ENCODE data around the gene RORC.
"Not testable (repeated sequence)": the region's sequence is repeated elsewhere in the genome, so short reads cannot be mapped to it uniquely, and the experiment has no call there.

RORC gene

DNA sequence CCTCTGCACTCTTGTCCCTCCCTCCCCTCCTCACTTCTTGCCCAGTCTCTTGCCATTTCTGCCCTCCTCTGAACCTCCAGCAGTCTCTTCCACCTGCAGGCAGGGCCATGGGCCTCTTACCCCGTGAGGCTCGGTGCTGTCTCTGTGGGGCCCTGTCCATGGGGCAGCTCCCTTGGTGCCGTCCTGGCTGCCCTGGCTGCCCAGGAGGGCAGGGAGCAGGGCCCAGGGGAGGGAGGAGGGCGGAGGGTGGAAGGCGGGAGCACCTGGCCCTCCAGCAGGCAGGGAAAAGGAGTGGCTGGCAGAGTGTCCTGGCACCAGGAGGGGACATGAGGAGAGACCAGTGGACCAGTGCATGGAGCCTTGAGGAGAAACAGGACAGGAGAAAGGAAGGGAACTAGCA lies at the start of gene RORC:
RORC (minus strand) TSS at position 198 of the 400 bp plus-strand sequence; CDS start at position 160, 38 bp downstream.
- no peak for DNase-seq

DNA sequence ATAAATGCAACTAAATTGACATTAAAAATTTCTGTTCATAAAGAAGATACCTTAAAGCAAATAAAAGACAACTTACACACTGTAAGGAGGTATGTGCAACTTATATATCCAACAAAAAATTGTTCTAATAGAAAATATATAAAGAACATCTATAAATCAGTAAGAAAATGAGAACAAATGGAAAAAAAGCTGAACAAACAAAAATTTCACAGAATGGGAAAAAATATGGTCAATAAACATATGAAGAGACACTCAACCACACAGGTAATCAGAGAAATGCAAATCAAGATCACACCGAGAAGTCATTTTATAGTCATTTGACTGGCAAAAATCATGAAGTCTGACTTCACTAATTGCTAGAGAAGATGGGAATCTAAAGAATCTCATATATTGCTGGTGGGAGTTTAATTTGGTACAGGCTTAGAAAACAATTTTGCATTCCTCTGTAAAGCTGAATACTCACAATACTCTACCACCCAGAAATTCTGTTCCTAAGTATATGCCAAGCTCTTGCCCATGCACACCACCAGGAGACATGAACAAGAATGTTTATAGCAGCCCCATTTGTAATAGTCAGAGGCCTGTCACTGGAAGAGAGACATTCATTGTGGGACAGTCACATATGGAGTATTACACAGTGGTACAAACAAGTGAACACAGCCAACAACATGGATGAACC lies 44.0 kb upstream of the RORC start:
- DNase-seq: no peak

DNA sequence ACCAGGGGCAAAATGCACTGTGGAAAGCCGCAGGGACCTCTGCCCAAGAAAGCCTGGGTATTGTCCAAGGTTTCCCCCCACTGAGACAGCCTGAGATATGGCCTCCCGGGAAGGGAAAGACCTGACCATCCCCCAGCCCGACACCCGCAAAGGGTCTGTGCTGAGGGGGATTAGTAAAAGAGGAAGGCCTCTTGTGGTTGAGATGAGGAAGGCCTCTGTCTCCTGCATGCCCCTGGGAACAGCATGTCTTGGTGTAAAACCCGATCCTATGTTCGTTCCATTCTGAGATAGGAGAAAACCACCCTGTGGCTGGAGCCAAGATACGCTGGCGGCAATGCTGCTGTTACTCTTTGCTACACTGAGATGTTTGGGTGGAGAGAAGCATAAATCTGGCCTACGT lies 41.2 kb upstream of the RORC start:
- not testable (repeated sequence) for DNase-seq

DNA sequence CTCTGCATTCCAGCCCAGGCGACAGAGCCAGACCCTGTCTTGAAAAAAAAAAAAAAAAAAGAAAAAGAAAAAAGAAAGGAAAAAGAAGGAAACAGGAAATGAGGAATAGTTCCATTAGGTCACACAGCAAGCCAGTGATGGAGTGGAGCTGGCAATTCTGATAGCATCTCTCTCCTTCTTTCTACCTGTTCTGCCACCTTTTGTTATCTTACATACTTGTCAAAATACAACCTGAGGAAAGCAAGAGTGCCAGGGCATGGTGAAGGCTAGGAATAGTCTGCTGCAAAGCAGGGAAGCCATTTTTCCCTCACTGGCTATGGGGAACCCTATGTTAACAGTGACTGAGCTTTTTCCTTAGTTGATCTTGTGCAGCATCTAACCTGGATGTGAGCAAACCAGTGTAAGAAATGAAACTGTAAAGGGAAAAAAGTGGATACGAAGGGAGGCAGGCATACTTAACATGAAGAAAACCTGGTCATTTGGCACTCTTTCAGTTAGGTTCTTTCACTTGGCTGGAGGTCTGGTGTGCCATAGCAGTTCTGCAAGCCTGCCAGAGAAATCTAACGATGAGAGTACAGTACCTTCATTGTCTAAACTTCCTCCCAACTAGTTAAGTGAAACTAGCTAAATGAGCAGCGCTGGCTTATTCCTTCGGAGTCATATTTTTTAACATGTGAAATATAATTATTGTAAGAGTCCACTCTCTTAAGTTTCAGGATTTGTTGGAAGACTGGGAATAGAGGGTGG lies 39.9 kb upstream of the RORC start:
- no peak for DNase-seq

DNA sequence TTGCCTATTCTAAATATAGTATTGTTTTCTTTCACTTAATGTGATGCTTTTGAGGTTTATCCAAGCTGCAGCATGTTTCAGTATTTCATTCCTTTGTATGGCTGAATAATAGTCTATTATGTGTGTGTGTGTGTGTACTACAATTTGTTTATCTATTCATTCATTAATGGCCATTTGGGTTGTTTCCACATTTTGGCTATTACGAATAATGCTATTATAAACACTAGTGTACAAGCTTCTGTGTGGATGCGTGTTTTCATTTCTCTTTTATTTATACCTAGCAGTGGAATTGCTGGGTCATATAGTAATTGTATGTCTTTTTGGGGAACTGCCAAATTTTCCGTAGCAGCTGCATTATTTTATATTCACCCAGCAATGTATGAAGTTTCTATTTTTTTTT lies 36.9 kb upstream of the RORC start:
- DNase-seq: no peak

DNA sequence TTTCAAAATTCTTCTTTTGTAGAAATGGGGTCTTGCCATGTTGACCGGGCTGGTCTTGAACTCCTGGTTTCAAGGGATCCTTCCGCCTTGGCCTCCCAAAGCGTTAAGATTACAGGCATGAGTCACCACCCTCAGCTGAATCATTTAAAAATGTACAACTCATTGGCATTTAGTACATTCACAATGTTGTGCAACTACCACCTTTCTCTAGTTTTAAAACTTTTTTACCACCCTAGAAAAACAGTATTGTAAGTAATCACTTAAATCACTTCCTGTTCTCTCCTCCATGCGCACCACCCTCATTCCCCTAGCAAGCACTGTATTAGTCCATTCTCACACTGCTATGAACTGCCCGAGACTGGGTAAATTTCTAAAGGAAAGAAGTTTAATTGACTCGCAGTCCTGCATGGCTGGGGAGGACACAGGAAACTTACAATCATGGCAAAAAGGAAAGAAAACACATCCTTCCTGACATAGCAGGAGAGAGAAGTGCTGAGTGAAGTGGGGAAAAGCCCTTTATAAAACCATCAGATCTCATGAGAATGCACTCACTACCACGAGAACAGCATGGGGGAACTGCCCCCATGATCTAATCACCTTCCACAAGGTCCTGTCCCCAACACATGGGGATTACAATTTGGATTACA lies 36.3 kb upstream of the RORC start:
- peak in 1 of 2 donors; percentile 21 for DNase-seq

DNA sequence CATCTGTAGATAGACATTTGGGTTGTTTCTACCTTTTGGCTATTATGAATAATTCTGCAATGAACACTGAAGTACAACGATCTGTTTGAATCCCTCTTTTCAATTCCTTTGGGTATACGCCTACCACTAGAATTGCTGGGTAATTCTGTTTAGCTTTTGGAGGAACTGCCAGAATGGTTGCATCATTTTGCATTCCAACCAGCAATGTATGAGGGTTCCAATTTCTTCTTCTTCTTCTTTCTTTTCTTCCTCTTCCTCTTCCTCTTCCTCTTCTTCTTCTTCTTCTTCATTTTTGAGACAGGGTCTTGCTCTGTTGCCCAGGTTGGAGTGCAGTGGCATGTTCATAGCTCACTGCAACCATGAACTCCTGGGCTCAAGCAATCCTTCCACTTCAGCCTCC lies 35.7 kb upstream of the RORC start:
- DNase-seq: no peak

DNA sequence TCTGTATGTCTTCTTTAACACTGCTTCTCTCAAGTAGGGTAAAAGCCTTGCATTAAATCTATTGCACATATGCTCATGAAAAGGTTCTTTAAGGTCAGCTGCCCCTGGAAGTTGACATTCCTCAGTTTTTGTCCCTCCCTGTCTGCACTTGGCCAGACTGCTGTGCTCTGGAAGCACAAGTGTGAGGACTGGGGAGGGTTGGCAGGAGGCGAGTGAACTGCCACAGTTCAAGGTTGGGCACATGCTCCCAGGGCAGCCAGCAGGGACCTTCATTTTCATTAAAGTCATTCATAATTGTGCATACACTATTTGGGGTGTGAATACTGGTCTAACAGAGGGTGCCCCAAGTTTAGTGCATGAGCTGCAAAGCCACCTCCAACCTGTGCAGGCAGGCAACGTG lies 32.8 kb upstream of the RORC start:
- no peak for DNase-seq

DNA sequence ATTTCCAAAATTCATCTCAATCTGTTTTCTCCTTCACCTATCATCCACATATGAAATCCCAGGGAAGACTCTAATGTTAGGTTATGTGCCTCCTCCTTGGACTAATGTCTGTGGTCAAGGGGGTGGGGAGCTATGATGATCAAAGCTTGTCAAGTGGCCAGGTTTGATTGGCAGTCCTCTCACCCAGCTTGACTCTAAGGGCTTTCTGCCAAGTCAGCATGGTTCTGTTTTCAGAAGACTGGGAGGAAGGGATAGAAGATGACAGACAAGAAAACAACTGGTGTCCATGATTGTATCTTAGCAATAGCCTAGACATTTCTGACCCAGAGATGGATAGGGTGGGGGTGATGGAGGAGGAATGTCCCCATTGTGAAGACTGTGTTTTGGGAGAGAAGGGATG lies 31.0 kb upstream of the RORC start:
- DNase-seq: no peak

DNA sequence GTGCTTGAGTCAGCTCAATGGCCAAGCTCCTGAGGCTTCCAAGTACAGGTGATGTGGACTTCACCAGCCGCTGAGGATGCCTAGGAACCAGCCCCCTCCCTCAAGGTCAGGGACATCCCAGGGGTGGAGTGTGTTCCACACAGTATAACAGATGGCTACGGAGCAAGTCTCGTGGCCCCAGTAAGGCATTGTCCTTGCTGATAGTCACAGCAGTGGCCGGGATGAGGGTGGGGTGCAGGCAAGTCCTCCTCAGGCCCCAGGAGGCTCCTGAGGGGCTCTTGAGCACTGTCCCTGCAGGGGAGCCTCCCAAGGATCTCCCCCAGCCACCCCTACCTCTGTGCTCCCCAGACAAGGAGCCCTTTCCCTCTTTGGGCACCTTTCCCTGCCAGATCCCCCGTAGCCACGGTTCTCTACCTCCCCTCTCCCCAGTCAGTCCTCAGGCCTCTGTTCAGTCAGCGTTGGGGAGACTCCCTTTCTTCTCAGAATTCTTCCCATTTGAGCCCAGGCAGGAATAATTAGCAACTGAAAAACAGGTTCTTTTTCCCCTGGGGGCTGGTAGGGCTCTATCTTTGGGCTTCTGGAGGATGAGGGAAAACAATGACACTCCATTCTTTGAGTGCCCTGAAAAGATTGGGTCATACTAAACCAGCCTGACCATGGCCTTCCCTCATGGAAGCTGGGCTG lies 29.0 kb upstream of the RORC start:
- DNase-seq: no peak

DNA sequence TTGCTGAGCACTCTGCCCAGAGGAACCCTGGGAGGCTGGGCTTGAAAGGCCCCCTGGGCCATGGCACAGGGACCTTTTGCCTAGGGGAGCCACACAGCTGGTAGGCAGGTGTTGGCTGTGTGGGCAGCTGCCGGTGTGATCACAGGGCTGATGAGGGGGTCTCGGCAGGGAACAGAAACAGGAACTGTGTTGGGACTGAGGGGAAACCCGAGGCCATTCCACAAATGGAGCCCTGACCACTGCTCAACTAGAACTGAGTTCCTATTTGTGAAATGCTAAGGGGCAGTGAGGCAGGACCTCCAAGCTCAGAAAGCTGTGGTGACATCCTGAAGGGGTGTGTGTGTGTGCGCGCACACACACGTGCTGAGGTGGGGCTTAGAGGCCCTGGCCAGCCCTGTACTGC lies 28.3 kb upstream of the RORC start:
- DNase-seq: no peak

DNA sequence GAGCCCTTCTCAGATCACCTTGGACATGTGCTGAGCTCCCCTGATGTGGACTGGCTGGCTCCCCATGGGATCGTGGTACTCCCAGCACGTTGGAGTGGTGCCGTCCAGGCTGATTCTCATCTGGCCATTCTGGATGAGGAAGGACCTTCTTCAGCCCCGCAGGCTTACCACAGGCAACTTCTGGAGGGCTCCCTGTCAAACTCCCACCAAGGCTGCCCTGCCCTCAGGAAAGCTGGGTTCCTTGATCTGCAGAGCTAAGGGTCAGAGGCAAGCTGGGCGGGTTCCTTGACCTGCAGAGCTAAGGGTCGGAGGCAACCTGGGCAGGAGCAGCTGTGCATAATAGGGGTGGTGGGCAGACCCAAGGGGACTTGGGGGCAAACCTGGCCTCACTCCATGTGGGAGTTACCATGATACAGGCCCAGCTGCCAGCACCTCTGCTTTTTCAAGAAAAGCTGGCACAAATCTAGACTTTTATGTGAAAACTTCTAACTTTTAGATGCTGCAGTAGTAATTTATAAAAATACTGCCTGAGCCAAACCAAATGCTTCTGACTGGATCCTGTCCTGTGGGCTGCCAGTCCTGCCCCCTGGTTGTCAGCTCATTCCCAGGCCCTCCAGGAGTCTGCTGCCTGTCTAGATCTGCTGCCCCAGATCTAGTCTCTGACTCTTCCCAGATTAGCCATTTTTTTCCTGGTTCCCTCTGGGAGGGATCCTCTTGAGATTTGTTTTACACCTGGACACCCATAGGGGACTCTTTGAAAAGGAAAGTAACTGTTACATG lies 27.5 kb upstream of the RORC start:
- no peak for DNase-seq

DNA sequence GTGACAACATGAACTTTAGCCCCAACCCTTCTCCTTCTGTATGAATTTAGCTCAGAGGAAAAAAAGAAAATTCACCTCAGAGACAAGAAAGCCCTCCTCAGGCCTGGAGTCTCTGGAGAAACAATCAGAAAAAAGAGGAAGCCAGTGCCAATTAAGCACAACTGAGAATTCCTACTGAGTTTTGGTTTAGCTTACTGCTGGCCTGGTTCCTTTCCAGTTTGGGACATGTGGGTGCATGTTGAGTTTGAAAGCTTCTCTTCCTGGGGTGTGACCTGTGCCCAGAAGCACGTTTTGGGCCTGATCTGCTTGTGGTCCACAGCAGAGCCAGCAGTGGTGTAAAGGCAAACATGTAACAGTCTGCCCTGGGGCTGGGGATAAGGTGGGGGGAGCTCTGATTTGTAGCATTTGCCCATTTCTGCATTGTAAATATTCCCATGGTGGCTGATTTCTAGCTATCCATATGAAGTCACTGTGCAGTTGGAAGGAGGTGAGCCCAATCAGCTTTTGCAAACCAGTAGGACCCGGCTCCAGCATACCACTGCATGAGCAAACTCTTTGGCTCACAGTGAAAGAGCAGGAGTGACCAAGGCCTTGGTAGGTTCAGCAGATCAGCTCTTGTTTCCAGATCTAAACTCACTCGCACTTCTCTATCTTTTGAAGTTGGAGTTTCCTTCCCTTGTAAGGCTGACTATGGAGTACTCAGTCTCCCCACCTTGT lies 26.6 kb upstream of the RORC start:
- no peak for DNase-seq

DNA sequence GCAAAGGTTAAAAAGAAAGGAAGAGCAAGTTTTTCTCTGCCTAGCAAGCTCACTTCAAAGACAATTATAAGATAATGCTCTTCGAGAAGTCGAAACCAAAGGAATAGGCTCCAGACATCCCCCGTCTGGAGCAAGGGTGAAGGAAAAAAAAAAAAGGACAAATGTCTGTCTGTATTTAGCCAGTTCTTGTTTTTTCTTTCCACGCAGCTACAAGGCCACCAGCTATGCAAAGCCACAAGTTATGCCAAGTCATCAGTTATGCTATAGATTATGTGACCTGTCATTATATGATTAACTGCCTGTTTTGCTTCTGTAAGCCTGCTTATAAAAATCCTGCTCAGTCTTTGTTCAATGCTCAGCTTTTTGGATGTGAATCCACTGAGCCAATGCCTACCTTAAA lies 24.3 kb upstream of the RORC start:
- no peak for DNase-seq

DNA sequence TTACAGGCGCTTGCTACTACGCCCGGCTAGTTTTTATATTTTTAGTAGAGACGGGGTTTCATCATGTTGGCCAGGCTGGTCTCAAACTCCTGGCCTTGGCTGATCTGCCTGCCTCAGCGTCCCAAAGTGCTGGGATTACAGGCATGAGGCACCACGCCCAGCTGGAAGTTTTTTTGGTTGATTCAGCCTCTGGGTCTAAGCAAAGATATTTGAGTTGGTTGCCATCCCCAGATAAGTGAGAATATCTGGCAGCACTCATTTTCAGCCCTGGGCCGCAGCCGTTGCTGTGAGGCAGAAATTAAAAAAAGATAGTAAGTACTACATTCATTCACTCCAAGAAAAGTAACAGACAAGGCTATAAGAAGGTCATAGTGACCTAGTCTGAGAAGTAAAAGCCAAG lies 23.9 kb upstream of the RORC start:
- not testable (repeated sequence) for DNase-seq

DNA sequence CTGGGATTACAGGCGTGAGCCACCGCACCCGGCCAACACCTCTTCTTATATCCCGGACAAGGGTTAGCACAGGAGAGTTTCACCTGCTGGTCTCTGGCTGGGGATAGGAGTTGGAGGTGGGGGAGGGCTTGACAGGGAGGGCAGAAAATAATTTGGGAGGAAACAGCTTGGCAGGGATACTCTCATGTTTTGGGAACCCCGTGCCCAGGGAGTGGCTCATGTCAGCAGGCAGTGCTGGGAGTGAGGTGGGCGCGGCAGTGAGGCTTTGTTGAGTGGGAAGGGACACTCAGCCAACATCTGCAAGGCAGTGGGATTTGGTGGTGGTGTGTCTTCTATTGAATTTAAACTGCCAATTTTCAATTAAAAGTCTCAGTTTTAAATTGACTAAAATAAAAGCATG lies 23.1 kb upstream of the RORC start:
- DNase-seq: no peak

DNA sequence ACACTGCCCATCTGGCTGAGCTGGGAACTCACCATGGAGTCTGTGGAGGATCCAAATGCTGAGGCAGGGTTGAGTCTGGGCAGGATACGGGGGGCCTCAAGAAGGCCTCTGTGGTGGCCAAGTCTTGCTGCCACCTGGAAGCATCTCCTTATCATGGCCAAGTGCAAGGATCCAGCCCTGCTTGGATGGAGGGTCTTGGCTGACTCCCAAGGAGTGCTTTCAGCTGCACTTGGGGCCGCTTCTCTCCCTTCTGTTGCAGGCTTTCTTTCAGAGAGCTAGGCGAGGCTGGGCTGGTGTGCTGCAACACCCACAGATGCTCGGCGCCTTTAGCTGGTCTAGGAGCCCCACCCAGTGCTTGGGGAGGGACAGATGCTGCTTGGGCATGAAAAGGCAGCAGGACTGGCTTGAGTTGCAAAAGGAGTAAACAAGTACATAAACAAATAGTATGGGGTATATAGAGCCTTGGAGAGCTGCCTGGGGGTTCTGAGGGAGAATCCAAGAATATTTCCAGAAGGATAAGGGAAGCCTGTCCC lies 21.9 kb upstream of the RORC start, which contains the start of gene THEM5:
THEM5 (minus strand) TSS at position 302 of the 533 bp plus-strand sequence; CDS start at position 155, 147 bp downstream.
- DNase-seq: no peak

DNA sequence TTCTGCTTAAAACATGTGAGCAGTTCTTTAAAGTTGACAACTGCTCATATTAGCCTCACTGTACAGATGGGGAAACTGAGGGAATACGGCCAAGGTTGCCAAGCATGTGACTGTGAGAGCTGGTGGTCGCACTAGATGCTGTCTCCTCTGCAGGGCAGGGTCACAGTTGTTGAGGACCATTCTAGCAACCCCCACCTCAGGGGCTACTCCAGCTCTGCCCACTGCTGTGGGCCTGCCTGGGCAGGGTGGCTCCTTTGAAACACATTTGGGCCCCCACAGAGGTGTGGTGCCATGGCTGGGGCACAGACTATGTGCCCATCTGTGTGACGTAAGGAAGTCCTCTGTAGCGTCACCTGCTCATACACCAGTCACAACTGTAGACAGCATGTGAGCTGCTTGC lies 21.1 kb upstream of the RORC start:
- DNase-seq: no peak

DNA sequence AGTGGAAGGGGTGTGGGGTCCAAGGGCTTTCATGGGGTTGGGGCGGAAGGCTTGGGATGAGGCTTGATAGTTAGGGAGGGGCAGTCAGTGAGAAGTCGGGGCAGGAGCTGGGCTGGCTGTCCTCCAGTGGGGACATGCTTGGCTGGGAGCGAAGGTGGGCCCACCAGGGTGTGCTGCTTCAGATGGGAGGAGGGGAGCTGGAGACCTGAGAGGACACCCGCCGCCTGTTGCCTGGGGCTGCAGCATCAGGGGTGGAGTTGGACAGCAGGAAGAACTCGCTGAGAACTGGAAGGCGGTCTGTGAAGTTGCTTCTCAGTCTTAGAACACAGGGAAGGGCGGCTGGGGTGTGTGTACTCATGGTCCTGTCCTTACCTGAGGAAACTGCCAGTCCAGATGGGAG lies 20.3 kb upstream of the RORC start:
- no peak for DNase-seq

DNA sequence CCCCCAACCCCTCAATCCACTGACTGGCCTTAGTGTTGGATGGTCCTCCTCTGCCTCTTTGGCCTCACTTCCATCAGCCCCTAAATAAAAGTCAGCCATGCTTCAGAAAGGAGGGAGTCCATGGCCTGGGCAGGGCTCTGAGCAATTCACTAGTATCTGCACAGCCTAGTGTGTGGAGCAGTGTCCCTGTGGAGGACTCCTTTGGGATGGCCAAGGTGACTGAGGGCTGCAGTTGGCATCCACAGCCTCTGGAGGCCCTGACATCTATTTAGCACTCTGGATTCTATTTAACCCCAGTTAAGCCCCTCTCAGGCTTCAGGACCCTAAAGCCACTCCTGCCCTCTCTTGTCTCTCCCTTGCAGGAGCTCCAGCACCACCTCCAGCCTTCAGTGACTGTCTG lies 18.3 kb upstream of the RORC start:
- no peak for DNase-seq

DNA sequence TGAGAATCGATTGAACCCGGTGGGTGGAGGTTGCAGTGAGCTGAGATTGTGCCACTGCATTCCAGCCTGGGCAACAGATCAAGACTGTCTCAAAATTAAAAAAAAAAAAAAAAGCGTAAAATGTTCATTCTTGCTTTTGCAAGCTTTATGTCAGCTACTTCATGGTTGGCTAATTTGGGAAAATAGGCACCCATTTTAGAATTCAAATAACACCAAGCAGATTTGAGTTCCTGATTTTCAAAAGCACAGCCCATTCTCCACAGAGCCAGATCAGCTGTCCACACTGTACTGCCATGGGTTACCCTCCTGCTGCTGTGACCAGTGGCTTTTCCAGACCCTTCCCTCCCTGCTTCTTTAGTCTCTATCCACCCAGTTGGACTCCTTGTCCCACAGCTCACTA lies 17.5 kb upstream of the RORC start:
- DNase-seq: no peak
